ENCODE data around the gene ADAT2. TPM values are rescaled to one million over a fixed set of nuclear protein-coding genes. Genes with fewer than 3 reads are reported as not detected.

ADAT2 gene
- total RNA-seq, 3 donors from 2014 or later, result 5.6 to 13.8 (median 9.0) TPM

DNA sequence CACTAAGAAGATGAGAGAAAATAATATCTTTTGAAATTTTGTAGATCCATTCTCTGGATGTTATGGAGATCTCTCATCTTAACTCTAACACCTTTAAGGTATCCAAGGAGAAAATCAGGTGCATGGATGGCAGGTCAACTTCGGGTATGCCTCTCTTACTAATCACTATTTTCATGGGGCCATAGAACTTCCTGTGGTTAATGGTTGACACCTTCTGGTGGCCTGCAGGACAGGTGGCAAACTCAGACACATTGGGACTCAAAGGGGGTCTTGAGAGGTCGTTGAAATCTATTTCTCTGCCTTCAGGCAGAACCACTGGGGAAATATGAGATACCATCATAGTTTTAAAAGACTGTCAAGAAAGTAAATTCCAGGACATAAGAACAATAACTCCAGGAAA lies 76.5 kb downstream of the ADAT2 start:
- Histone ChIP-seq H3K4me3 (no peak overlapping the region), H3K4me1 (ENCODE audit: low read depth) (no peaks in the 10 kb centered on the region), H3K36me3 (ENCODE audit: low read depth) (no peaks in the 10 kb centered on the region), H3K9me3 (no peaks in the 10 kb centered on the region)
- TF ChIP-seq, protein P1, sequence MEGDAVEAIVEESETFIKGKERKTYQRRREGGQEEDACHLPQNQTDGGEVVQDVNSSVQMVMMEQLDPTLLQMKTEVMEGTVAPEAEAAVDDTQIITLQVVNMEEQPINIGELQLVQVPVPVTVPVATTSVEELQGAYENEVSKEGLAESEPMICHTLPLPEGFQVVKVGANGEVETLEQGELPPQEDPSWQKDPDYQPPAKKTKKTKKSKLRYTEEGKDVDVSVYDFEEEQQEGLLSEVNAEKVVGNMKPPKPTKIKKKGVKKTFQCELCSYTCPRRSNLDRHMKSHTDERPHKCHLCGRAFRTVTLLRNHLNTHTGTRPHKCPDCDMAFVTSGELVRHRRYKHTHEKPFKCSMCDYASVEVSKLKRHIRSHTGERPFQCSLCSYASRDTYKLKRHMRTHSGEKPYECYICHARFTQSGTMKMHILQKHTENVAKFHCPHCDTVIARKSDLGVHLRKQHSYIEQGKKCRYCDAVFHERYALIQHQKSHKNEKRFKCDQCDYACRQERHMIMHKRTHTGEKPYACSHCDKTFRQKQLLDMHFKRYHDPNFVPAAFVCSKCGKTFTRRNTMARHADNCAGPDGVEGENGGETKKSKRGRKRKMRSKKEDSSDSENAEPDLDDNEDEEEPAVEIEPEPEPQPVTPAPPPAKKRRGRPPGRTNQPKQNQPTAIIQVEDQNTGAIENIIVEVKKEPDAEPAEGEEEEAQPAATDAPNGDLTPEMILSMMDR (IDR thresholded peaks at IDR 0.05), result no peak
- intact Hi-C loops (cut with DNase I, micrococcal nuclease), result no loop called here
- no peak for ATAC-seq
- no peak for DNase-seq

Other genes starting within 250 kb of the ADAT2 start
- 10 to 100 TPM; 10.0 to 13.6 (median 12.7) TPM for gene PEX3, start 110 bp upstream of the ADAT2 start, total RNA-seq
- gene FUCA2, start 61.0 kb upstream of the ADAT2 start, total RNA-seq, result 10 to 100 TPM; 43.6 to 92.3 (median 67.7) TPM
- 10 to 100 TPM; 49.5 to 70.8 (median 53.4) TPM for gene PHACTR2, start 227.3 kb upstream of the ADAT2 start, total RNA-seq

Measured in mucosa of descending colon (tissue), 3 donors.